IPS-18c (cell line): ENCODE measurements around the gene IL4.
A peak's percentile ranks its signal among the peaks of the same experiment; 100 is the strongest.

ENCODE experiments used
- H3K4me3 ChIP-seq: 2 replicates; pipeline ENCODE4 v1.7.0; 2013; ENCODE audit warnings: low read depth, mild to moderate bottlenecking, low read length, moderate library complexity; ENCODE audit not compliant: insufficient read depth
- H3K9me3 ChIP-seq: one replicate; pipeline ENCODE4 v1.6.1; 2013; ENCODE audit warnings: mild to moderate bottlenecking, low read length, moderate library complexity; ENCODE audit not compliant: control insufficient read depth, insufficient read depth

Gene IL4

DNA sequence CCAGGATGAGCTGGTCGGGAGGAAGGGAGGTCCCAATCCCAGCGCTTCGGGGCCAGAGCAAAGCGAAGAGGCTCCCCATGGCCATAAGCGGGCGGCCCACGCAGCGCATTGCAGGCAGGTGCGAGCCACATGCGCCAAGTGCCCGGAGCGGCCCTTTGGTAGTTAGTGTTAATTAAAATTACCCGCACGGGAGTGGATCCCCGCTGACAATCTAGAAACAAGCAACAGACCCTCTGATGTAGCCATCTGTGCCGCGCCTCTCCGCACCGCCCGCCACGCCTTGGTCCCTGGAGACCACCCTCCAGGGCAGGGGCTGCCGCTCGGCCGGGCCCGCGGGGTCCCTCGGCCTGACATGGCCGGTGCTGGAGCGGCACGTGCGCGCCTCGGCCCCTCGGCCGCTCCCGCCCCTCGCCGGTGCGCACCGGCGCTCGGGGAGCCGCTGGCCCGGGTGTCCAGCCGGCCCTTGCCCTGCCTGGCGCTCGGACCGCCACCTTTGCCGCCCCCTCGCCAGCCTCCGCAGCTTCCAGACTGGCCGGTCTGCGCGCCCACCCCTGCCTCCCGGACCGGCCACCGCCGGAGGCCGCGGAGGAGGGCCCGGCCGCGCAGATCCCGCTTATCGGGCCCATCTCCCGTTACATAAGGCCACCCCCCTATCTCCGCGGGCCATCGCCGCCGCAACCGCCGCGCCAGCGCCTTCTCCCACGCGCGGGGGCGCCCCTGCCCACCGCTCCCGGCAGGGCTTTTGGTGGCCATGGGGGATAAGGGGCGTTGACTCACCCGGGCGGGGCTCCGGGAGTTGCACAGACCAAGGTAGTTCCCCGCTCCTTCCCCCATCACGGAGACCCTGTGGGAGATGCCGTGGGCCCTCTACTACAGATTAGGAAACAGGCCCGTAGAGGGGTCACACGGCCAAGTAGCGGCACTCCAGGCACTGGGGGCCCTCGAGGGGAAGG, 17.7 kb upstream of the IL4 start:
- H3K4me3 ChIP-seq, result peak overlapping the region; percentile 44
- H3K9me3 ChIP-seq, result no peaks in the 10 kb centered on the region

DNA sequence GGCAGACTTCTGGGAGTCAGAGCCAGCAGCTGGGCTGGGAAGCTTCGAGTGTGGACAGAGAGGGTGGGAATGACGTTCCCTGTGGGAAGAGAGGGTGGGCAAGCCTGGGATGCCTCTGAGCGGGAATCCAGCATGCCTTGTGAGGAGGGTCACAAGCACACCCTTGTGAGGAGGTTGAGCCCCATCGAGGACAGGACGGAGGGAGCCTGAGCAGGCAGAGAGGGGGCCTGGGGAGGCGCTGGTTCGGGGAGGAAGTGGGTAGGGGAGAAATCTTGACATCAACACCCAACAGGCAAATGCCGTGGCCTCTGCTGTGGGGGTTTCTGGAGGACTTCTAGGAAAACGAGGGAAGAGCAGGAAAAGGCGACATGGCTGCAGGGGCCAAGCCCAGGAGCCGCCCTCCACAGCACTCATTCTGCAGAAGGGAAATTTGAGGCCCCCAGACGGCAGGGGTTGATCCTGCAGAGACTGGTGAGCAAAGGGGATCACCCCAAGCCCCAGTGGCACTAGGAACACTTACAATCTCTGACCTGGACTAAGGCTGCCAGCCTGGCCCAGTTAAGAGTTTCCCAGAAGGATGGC, 16.9 kb upstream of the IL4 start:
- no peaks in the 10 kb centered on the region for H3K9me3 ChIP-seq
- H3K4me3 ChIP-seq, result no peak overlapping the region

GRCh38 chr5:132657676-132658380, 16.0 kb upstream of the IL4 start, which contains the start of gene IL13:
Gene IL13 (plus strand): TSS chr5:132658173. CDS start chr5:132658187, 14 bp downstream.
- no peak within 1 kb of the TSS for H3K4me3 ChIP-seq
- H3K9me3 ChIP-seq, result no peaks in the 10 kb centered on the region

DNA sequence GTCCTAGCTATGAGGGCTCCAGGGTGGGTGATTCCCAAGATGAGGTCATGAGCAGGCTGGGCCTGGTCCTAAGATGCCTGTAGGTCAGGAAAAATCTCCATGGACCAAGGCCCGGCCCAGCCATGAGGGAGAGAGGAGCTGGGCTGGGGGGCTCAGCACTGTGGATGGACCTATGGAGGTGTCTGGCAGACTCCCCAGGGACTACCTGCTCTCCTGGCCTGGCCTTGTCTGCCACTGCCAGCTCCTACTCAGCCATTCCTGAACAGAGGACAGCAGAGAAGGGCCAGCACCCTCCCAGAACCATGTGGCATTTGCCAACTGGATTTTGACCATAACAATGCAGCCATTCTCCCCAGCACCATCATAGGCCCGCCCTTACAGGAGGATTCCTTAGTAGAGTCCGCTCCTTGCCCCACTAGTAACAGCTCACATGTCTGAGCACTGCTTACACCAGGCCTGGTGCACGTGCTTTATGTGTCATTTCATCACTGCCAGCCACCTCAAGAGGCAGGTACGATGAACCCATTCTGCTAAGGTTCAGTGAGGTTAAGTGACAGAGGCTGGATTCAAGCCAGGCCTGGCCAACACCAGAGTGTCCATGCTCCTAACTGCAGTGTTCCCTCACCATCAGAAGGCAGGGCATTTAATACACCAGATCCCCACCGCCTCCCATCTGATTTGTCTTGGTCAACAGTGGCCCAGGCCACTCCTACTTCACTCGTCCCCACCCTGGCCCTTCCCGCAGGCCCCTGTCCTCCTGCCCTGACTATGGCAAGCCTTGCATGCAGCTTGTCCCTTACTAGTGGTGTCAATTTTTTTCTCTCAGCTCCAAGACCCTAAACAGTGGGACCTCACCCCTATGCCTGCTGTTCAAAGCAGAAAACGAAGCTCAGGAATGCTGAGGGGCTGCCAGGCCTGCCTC, 15.1 kb upstream of the IL4 start:
- H3K9me3 ChIP-seq, result peaks cover 2% of the 10 kb centered on the region
- H3K4me3 ChIP-seq, result no peak overlapping the region

- Histone ChIP-seq H3K9me3 (peaks cover 2% of the 10 kb centered on the region), H3K4me3 (no peak overlapping the region)
These were observed 13.9 kb upstream of the IL4 start for GRCh38 chr5:132659598-132660493.

GRCh38 chr5:132661231-132662003, 12.4 kb upstream of the IL4 start:
- peaks cover 2% of the 10 kb centered on the region for H3K9me3 ChIP-seq
- H3K4me3 ChIP-seq, result no peak overlapping the region

GRCh38 chr5:132662004-132662401, 11.8 kb upstream of the IL4 start:
- no peak overlapping the region for H3K4me3 ChIP-seq
- peaks cover 2% of the 10 kb centered on the region for H3K9me3 ChIP-seq

GRCh38 chr5:132662925-132663770, 10.6 kb upstream of the IL4 start:
- H3K4me3 ChIP-seq, result no peak overlapping the region

DNA sequence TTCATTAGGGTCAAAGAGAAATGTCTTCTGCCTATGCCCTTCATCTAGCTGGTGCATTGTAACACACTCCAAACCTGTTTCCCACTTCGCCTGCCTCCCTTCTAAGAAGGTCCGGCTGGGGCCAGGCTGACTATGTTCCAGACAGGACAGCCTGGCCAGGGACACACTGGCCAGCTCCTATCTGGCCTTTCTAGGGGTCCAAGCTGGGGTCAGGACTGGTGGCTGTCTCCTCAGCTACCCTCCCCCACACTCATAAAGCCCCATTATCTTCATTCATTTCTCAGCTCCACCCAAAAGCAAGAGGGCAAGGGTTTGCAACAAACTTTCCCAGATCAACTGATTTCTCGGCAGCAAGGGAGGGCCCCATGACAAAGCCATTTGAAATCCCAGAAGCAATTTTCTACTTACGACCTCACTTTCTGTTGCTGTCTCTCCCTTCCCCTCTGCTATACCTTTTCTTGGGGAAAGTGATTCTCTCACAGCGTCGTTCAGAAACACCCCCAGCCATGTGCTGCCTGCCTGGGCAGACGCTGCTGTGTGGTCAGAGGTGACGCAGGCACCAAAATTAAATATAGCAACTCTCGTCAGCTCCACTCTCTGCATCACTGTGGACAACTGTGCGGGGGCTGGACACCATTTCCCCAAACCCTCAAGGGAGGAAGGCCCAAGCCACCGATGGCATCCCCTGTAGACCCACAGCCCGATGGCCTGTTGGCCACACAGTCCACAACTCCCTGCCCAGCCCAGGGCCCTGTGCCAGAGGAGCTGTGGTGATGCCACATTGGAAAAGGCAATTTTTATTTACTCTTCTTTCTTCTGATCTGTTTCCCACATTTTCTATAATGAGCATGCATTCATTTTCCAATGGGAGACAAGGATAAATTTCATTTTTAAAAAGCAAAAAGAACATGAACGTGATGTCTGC, 9.8 kb upstream of the IL4 start:
- Histone ChIP-seq H3K9me3 (peaks cover 4% of the 10 kb centered on the region), H3K4me3 (no peak overlapping the region)

More at GRCh38 chr5:132662925-132663770, 10.6 kb upstream of the IL4 start:
- peaks cover 4% of the 10 kb centered on the region for H3K9me3 ChIP-seq

- peaks cover 4% of the 10 kb centered on the region for H3K9me3 ChIP-seq
- no peak overlapping the region for H3K4me3 ChIP-seq
These were observed 9.0 kb upstream of the IL4 start for GRCh38 chr5:132664696-132665209.

DNA sequence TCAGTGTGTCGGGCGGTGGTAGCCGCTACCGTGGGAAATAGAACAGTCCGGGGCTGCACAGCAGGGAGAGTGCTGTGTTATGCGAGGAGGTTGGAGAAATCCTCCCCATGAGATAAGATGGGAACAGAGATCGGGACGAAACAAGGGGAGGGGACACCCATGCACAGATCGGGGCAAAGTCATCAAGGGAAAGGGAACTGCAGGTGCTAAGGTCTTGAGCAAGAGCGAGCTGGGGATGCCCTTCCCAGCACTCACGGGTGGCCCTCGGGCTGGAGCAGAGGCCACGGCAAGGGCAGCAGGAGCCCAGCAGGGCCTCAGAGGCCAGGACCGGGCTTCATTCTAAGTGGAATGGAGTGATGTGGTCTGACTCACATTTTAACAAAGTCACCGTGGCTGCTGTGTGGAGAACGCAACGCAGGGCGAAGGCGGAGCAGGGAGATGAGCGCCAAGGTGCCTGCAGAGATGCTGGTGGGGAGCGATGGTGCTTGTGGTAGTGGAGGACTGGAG, 8.2 kb upstream of the IL4 start:
- peaks cover 4% of the 10 kb centered on the region for H3K9me3 ChIP-seq

DNA sequence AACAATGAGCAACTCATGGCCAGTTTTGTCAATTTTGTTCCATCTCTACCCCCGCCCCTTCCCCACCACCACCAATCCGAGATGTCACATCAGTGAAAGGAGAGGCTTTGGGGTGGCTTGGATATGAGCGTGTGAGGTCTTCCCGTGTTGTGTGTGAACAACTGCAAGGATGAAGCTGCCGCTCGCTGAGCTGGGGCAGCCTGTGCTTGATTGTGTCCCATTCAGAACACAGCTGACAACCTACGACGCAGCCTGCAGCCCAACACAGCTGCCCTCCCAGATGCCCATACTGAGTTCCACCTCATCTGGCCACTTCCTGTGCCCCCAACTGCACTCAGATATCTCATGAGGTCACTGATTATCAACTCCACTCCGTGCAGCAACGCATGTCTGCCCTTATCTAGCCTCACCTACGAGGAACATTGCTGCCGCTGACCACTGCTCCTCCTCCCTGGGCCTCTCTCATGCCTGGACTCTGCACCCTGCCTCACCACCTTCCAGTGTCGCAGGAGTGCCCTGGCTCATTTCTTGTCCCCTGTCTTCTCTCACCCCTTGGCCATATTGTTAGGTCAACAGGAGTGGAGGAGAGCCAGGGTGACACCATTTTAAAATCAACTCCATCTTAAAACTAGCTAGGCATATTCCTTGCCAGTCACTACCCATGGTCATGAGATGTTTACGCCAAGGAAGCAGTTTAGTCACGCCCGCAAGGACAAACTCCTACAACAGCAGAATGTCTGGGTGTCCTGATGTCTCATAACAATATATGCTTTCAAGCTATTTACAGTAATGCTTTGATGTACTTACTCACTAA, 7.3 kb upstream of the IL4 start:
- Histone ChIP-seq H3K9me3 (peaks cover 4% of the 10 kb centered on the region), H3K4me3 (no peak overlapping the region)

More for the DNA sequence above, 8.2 kb upstream of the IL4 start:
- H3K4me3 ChIP-seq, result no peak overlapping the region

DNA sequence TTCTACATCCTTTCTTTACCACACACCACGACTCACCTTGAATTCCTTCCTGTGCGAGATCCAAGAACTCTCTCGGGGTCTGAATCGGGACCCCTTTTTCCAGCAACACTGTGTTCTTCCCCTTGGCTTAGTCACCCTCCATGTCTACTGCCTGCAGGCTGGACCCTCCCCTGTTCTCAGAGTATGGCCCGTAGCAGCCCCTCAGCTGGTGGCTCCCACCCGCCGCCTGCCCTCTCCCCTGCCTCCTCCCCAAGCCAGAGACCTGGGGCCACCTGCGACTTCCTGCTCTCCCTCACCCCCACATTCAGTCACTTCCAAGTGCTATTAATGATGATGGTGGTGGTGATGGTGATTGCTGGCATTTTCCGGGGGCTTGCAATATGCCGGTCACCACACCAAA, 6.5 kb upstream of the IL4 start:
- H3K4me3 ChIP-seq, result no peak overlapping the region
- peaks cover 4% of the 10 kb centered on the region for H3K9me3 ChIP-seq
